Measurements from ENCODE around the gene APEH.

DNA sequence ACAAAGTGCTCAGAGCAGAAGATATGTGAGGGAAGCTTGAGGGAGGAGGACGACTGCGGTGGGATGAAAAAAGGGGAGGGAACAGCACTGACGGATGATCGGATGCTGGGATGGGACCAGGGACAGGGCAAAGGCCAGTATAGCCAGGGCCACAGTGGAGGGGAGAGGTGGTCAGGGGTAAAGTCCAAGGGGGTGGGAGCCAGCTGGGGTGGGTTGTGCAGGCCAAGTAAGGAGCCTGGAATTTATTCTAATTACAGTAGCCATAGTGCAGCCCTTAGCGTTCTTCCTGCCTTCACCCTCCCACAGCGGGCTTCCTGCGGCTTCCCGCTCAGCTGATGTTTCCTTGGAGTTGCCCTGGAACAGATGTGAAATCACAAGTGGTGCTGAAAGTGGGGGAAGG, 7.6 kb upstream of the APEH start:
- TF ChIP-seq, protein P1, sequence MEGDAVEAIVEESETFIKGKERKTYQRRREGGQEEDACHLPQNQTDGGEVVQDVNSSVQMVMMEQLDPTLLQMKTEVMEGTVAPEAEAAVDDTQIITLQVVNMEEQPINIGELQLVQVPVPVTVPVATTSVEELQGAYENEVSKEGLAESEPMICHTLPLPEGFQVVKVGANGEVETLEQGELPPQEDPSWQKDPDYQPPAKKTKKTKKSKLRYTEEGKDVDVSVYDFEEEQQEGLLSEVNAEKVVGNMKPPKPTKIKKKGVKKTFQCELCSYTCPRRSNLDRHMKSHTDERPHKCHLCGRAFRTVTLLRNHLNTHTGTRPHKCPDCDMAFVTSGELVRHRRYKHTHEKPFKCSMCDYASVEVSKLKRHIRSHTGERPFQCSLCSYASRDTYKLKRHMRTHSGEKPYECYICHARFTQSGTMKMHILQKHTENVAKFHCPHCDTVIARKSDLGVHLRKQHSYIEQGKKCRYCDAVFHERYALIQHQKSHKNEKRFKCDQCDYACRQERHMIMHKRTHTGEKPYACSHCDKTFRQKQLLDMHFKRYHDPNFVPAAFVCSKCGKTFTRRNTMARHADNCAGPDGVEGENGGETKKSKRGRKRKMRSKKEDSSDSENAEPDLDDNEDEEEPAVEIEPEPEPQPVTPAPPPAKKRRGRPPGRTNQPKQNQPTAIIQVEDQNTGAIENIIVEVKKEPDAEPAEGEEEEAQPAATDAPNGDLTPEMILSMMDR (conservative IDR thresholded peaks at IDR 0.05; ENCODE audit: low read depth, low read length), result no peak
- TF ChIP-seq RCOR1 (IDR thresholded peaks at IDR 0.05; ENCODE audit: insufficient replicate concordance, low read length), result no peak
- TF ChIP-seq CEBPB (IDR thresholded peaks at IDR 0.05; ENCODE audit: low read depth, low read length), result no peak
- no peak for TF ChIP-seq SMC3 (IDR thresholded peaks at IDR 0.05; ENCODE audit: low read depth, low read length)
- TF ChIP-seq POLR2A (IDR thresholded peaks at IDR 0.05; ENCODE audit: low read depth, low read length), result no peak
